Measurements from ENCODE around the gene SHOC2. TPM values are rescaled to one million over a fixed set of nuclear protein-coding genes. Genes with fewer than 3 reads are reported as not detected.
A peak's percentile ranks its signal among the peaks of the same experiment; 100 is the strongest.

The SHOC2 gene
- total RNA-seq, result 55.3 and 60.8 TPM in 2 replicates
- long read RNA-seq, transcript SHOC2-202 (9 exons, 3,943 nt), result major isoform, 111 of 179 reads
- long read RNA-seq, transcript SHOC2-205 (7 exons, 815 nt), result minor isoform, 6 of 179 reads
- long read RNA-seq, partial matches to known transcripts, result 30 of 179 reads
- long read RNA-seq, other reads (novel, unspliced or antisense), result 32 of 179 reads

DNA sequence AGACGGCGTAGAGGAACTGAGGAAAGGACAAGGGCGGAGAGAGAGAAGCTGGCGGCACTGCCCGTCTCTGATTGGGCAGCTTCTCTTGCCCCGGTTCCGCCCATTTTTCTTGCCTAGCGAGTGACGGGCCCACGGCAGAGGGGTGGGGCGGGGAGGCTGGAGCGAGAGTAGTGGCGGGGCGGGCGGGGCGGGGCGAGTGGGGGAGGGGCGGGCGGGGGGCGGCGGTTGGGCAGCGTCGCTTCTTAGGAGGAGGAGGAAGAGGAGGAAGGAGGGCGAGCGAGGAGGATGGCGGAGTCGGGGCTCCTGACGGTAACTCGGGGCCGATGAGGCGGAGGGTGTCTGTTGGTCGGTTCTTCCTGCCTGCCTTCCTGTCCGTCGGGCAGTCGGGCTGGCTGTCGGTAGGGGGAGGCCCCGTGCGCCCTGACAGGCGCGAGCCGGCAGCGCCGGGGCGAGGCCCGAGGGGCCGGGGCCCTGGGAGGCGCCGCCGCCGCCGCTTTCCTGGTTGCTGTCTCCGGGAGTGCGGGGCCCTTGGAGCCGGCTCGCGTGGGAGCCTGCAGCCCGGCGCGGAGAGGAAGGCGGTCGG, at the start of gene SHOC2:
TSS of gene SHOC2 (plus strand) at position 256 of the 583 bp plus-strand sequence. CDS start 44,755 bp downstream, outside the sequence.
- Mint-ChIP-seq H3K36me3 (ENCODE audit: unreplicated experiment) (peaks cover 3% of the 10 kb centered on the region), H3K4me1 (ENCODE audit: unreplicated experiment) (peaks cover 60% of the 10 kb centered on the region), H3K27me3 (ENCODE audit: unreplicated experiment) (no peaks in the 10 kb centered on the region), H3K27ac (ENCODE audit: unreplicated experiment) (peak within 1 kb of the TSS; percentile 100), H3K4me3 (ENCODE audit: unreplicated experiment) (peak within 1 kb of the TSS; percentile 97), H3K9me3 (ENCODE audit: unreplicated experiment) (no peaks in the 10 kb centered on the region)
- TF ChIP-seq, protein P1, sequence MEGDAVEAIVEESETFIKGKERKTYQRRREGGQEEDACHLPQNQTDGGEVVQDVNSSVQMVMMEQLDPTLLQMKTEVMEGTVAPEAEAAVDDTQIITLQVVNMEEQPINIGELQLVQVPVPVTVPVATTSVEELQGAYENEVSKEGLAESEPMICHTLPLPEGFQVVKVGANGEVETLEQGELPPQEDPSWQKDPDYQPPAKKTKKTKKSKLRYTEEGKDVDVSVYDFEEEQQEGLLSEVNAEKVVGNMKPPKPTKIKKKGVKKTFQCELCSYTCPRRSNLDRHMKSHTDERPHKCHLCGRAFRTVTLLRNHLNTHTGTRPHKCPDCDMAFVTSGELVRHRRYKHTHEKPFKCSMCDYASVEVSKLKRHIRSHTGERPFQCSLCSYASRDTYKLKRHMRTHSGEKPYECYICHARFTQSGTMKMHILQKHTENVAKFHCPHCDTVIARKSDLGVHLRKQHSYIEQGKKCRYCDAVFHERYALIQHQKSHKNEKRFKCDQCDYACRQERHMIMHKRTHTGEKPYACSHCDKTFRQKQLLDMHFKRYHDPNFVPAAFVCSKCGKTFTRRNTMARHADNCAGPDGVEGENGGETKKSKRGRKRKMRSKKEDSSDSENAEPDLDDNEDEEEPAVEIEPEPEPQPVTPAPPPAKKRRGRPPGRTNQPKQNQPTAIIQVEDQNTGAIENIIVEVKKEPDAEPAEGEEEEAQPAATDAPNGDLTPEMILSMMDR (IDR thresholded peaks at IDR 0.05), result peak; percentile 43
- DNase-seq (ENCODE audit: extremely low spot score, unreplicated experiment), result peak; percentile 100

DNA sequence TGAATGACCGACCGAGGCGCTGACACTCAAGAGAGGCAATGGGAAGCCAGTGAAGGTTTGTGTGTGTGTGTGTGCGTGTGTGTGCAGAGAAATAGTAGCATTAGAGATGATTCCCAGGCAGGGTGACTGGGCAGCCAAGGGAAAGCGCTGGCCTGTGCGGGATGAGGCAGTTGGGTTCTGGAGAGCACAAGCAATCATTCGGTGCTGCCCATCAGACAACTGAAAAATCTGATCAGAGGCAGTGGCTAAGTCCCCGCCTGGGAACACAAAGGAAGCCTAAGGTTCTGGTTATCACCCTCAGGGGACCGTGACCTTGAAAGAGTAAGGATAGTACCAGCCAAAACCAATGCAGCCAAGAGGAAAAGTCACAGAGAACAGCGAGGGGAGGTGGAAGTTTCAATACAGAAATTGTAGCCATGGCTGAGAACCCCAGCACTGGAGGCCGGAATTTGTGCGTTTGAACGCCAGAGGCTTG, 48.5 kb upstream of the SHOC2 start:
- peaks cover 46% of the 10 kb centered on the region for H3K4me1 Mint-ChIP-seq (ENCODE audit: unreplicated experiment)
- H3K27me3 Mint-ChIP-seq (ENCODE audit: unreplicated experiment), result no peaks in the 10 kb centered on the region
- H3K9me3 Mint-ChIP-seq (ENCODE audit: unreplicated experiment), result no peaks in the 10 kb centered on the region
- H3K4me3 Mint-ChIP-seq (ENCODE audit: unreplicated experiment), result peak overlapping the region; percentile 87
- peak overlapping the region; percentile 92 for H3K27ac Mint-ChIP-seq (ENCODE audit: unreplicated experiment)
- DNase-seq (ENCODE audit: extremely low spot score, unreplicated experiment), result no peak
- TF ChIP-seq, protein P1 (IDR thresholded peaks at IDR 0.05), result no peak
- H3K36me3 Mint-ChIP-seq (ENCODE audit: unreplicated experiment), result no peaks in the 10 kb centered on the region

DNA sequence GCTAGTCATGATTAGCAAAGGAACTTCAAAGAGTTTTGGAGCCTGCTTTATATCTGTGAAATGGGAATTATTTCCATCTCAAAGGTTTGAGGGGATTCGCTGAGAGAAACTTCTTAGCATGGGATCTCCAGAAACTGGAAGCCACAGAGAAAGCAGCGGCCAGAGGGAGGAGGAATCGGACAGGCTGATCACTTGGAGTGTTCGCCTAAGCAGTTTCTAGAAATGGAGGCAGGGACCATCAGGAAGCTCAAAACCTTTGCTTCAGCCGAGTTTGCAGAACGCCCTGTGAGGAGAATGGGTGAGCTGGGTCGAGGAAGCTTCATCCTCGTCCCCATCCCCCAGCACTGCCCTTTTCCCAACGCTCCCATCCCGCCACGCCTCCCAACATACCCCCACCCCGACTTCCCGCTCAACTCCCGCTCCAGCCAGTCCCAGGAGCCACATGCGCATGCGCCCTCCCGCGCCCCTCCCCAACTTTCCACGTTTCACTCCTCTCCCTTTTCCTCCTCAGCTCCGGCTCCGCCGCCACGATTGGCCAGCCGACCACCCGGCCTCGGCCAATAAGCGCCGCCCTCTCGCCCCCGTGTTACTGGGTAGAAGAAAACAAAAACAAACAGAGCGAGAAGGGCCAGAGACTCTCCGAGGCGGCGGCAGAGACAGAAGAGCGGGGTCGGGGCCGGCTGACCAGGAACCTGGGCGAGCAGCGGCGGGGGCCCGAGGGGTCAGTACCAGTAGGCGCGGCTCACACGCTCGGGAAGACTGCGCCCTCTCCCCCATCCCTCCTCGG, 47.9 kb upstream of the SHOC2 start, which contains the start of gene PDCD4:
TSS of gene PDCD4 (plus strand) at position 631 of the 787 bp plus-strand sequence. CDS start 4,100 bp downstream, outside the sequence.
- Mint-ChIP-seq H3K36me3 (ENCODE audit: unreplicated experiment) (no peaks in the 10 kb centered on the region), H3K4me1 (ENCODE audit: unreplicated experiment) (peaks cover 39% of the 10 kb centered on the region), H3K27ac (ENCODE audit: unreplicated experiment) (peak within 1 kb of the TSS; percentile 92), H3K4me3 (ENCODE audit: unreplicated experiment) (peak within 1 kb of the TSS; percentile 87), H3K9me3 (ENCODE audit: unreplicated experiment) (no peaks in the 10 kb centered on the region), H3K27me3 (ENCODE audit: unreplicated experiment) (no peaks in the 10 kb centered on the region)
- TF ChIP-seq, protein P1 (IDR thresholded peaks at IDR 0.05), result no peak
- peak; percentile 100 for DNase-seq (ENCODE audit: extremely low spot score, unreplicated experiment)

DNA sequence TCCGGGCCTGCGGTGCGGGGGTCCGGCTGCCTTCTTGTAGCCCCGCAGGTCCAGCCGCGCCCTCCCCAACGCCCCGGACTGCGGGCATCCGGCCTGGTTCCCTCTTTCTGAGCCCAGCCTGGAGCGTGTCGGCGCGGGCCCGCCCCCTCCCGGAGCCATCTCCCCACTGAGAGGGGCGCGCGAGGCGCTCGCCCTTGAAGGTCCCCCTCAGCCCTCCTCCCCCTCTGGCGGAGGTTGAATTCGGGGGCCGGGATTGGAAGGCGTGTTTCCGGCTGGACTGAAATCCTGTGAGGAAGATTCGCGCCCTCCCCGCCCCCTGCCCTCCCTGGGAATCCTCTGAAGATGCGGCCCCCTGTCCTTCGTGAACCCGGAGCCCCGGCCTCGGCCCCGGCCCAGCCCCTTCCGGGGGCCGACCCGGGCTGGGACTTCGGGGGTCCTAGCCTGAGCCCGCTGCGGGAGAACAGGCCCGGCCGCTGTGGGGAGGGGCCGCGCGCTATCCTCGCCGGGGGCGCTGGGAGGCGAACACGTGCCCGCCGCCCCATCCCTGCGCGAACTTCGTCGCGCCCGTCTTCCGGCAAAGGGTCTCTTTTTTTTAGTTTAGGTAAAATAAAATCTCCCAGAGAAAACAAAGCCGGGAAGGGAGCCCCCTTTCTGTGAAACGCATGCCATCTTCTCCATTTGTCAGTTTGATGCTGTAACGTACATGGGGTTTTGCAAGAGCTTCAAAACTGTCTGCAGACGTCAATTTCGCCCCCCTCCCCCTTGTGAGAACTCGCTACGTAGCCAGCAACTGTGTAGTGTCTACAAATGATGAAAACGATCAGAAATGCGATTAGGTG, 47.0 kb upstream of the SHOC2 start:
- H3K27ac Mint-ChIP-seq (ENCODE audit: unreplicated experiment), result peak overlapping the region; percentile 81
- no peaks in the 10 kb centered on the region for H3K36me3 Mint-ChIP-seq (ENCODE audit: unreplicated experiment)
- H3K9me3 Mint-ChIP-seq (ENCODE audit: unreplicated experiment), result no peaks in the 10 kb centered on the region
- peak overlapping the region; percentile 87 for H3K4me3 Mint-ChIP-seq (ENCODE audit: unreplicated experiment)
- H3K27me3 Mint-ChIP-seq (ENCODE audit: unreplicated experiment), result no peaks in the 10 kb centered on the region
- DNase-seq (ENCODE audit: extremely low spot score, unreplicated experiment), result peak; percentile 90
- H3K4me1 Mint-ChIP-seq (ENCODE audit: unreplicated experiment), result peaks cover 37% of the 10 kb centered on the region
- TF ChIP-seq, protein P1 (IDR thresholded peaks at IDR 0.05), result peak; percentile 45
